WERI-Rb-1 (cell line): Measurements from ENCODE around the gene AOX1.

Experiments
- DNase-seq: peaks from one replicate; pipeline ENCODE4 v3.0.0-alpha.2; 2020
- H3K27ac ChIP-seq: fragments of 250-450 bp; sonication (Bioruptor Pico); 2 replicates; pipeline ENCODE4 v1.5.1; 2020; ENCODE audit warnings: mild to moderate bottlenecking, moderate library complexity
- H3K27me3 ChIP-seq: fragments of 250-450 bp; sonication (Bioruptor Pico); 2 replicates; pipeline ENCODE4 v1.5.1; 2021; ENCODE audit warnings: mild to moderate bottlenecking, low read depth, moderate library complexity; ENCODE audit not compliant: insufficient read depth, severe bottlenecking
- H3K36me3 ChIP-seq: fragments of 250-450 bp; sonication (Bioruptor Pico); 2 replicates; pipeline ENCODE4 v1.5.1; 2020; ENCODE audit warnings: mild to moderate bottlenecking, moderate library complexity
- H3K4me3 ChIP-seq: 2 replicates; pipeline ENCODE4 v1.5.1; 2011; ENCODE audit warnings: low read depth, mild to moderate bottlenecking, control low read depth, low read length
- H3K9me3 ChIP-seq: fragments of 250-450 bp; sonication (Bioruptor Pico); 2 replicates; pipeline ENCODE4 v1.5.1; 2021; ENCODE audit warnings: mild to moderate bottlenecking, moderate library complexity; ENCODE audit not compliant: severe bottlenecking
- TF ChIP-seq, protein P1 (sequence below): IDR thresholded peaks from 2 replicates; pipeline ENCODE4 v1.5.1; 2011; ENCODE audit warnings: low read depth, mild to moderate bottlenecking, control low read depth, inconsistent platforms, low read length

AOX1 gene

DNA sequence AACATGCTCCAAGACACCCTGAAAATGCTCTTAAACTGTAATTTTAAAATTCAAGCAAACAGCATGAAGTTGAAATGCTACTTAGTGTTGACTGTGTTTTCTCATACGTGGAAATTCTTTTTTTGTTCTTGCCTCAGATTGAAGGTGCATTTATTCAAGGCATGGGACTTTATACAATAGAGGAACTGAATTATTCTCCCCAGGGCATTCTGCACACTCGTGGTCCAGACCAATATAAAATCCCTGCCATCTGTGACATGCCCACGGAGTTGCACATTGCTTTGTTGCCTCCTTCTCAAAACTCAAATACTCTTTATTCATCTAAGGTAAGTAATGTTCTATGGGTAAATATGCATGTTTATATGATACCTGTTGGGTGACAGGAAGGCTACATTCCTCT, 82.7 kb downstream of the AOX1 start:
- Histone ChIP-seq H3K4me3 (no peak overlapping the region), H3K36me3 (no peaks in the 10 kb centered on the region), H3K27me3 (no peaks in the 10 kb centered on the region), H3K9me3 (no peaks in the 10 kb centered on the region), H3K27ac (no peak overlapping the region)
- TF ChIP-seq, protein P1, sequence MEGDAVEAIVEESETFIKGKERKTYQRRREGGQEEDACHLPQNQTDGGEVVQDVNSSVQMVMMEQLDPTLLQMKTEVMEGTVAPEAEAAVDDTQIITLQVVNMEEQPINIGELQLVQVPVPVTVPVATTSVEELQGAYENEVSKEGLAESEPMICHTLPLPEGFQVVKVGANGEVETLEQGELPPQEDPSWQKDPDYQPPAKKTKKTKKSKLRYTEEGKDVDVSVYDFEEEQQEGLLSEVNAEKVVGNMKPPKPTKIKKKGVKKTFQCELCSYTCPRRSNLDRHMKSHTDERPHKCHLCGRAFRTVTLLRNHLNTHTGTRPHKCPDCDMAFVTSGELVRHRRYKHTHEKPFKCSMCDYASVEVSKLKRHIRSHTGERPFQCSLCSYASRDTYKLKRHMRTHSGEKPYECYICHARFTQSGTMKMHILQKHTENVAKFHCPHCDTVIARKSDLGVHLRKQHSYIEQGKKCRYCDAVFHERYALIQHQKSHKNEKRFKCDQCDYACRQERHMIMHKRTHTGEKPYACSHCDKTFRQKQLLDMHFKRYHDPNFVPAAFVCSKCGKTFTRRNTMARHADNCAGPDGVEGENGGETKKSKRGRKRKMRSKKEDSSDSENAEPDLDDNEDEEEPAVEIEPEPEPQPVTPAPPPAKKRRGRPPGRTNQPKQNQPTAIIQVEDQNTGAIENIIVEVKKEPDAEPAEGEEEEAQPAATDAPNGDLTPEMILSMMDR = no peak
- no peak for DNase-seq

DNA sequence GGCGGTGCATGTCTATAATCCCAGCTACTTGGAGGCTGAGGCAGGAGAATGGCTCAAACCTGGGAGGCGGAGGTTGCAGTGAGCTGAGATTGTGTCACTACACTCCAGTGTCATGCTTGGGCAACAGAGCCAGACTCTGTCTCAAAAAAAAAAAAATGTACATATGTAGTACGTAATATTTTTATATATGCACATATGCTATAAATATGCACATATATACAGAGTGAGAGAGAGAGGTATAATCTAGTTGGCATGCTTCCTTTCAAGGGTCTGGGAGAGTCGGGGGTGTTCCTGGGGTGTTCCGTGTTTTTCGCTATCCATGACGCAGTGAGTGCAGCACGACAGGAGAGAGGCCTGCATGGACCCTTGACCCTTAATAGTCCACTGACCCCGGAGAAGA, 83.5 kb downstream of the AOX1 start:
- TF ChIP-seq, protein P1 = no peak
- Histone ChIP-seq H3K27ac (no peak overlapping the region), H3K36me3 (no peaks in the 10 kb centered on the region), H3K27me3 (no peaks in the 10 kb centered on the region), H3K4me3 (no peak overlapping the region), H3K9me3 (no peaks in the 10 kb centered on the region)
- DNase-seq = no peak

- H3K27ac ChIP-seq = no peak overlapping the region
- H3K4me3 ChIP-seq = no peak overlapping the region
- no peaks in the 10 kb centered on the region for H3K27me3 ChIP-seq
- H3K36me3 ChIP-seq = no peaks in the 10 kb centered on the region
- H3K9me3 ChIP-seq = no peaks in the 10 kb centered on the region
- TF ChIP-seq, protein P1 = no peak
- DNase-seq = no peak
These were observed 84.5 kb downstream of the AOX1 start for GRCh38 chr2:200670313-200670712.

- Histone ChIP-seq H3K27ac (no peak overlapping the region), H3K36me3 (no peaks in the 10 kb centered on the region), H3K9me3 (no peaks in the 10 kb centered on the region), H3K27me3 (no peaks in the 10 kb centered on the region), H3K4me3 (no peak overlapping the region)
- DNase-seq = no peak
- TF ChIP-seq, protein P1 = no peak
These were observed 84.9 kb downstream of the AOX1 start for GRCh38 chr2:200670751-200671150.

DNA sequence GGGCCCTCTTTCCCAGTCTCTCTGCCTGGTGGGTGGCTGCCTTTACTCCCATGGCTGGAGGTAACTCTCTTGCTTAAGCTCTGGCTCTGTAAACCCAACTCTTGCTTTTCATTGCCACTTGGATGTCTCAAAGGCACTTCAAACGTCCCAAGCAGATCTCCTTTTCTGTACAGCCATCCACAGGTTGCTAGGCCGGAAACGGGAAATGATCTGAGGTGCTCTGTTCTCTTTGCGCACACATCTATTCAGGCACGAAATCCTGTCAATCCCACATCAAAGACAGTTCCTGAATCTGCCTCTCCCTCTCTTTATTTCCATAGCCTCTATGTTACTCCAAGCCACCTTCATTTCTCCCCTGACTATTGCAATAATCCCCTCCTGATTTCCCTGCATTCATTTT, 87.4 kb downstream of the AOX1 start:
- Histone ChIP-seq H3K27me3 (no peaks in the 10 kb centered on the region), H3K36me3 (no peaks in the 10 kb centered on the region), H3K4me3 (no peak overlapping the region), H3K9me3 (no peaks in the 10 kb centered on the region), H3K27ac (no peak overlapping the region)
- no peak for DNase-seq
- TF ChIP-seq, protein P1 = no peak

- Histone ChIP-seq H3K27ac (no peak overlapping the region), H3K9me3 (no peaks in the 10 kb centered on the region), H3K27me3 (no peaks in the 10 kb centered on the region), H3K36me3 (no peaks in the 10 kb centered on the region), H3K4me3 (no peak overlapping the region)
- TF ChIP-seq, protein P1 = no peak
- no peak for DNase-seq
These were observed 89.0 kb downstream of the AOX1 start for GRCh38 chr2:200674837-200675236.
